NCI-H146 treated with DMSO at 0.1 percent for 48 hours (cell line): ENCODE results near the gene RPS29.
"Not testable (repeated sequence)": the region's sequence is repeated elsewhere in the genome, so short reads cannot be mapped to it uniquely, and the experiment has no call there.

Experiments
- DNase-seq: peaks from one replicate; lab custom pipeline; 2025; ENCODE audit not compliant: unreplicated experiment; lab: John Stamatoyannopoulos, UW

RPS29 gene

DNA sequence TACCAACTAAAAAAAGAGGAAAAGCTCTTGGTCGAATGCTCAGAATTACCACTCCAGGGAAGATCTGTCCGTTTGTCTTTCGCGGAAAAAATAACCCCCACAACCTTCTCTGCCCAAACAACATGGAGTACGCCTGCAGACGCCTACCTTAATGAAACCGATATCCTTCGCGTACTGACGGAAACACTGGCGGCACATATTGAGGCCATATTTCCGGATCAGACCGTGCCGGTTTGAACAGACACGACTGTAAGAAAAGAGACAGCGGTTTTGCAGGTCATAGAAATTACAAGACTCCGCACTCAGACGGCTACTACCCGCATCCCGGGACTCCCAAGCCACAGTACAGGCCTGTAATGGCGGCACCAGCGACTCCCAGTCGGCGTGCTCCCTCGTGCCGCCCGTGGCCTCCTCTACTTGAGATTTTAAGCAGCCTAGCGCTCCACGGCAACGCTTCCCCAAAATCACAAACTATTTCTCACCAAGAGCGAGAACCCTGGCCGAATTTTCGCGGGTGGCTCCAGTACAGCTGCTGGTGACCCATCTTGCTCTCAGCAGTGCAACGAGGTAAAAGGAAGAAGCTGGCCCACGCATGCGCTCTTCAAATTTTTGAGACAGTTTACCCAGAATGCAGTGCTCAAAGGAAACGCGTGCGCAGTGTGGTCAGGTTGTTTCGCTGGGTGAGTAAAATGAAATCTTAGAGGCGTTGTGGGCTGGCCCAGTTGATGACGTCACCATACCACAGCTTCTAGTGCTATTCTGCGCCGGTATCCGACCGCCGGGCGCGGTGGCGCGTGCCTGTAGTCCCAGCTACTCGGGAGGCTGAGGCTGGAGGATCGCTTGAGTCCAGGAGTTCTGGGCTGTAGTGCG is at the start of gene RPS29:
TSS of gene RPS29 (minus strand) at position 578 of the 870 bp plus-strand sequence. CDS start at position 544, 34 bp downstream.
- peak; percentile 98 for DNase-seq

- DNase-seq, result peak; percentile 47
Measured at GRCh38 chr14:49634547-49635334, 48.6 kb upstream of the RPS29 start, which contains the start of gene DNAAF2. Gene DNAAF2 (minus strand): TSS chr14:49635244. CDS start chr14:49635149, 95 bp downstream.

GRCh38 chr14:49633640-49634546 is 47.7 kb upstream of the RPS29 start:
- DNase-seq, result peak; percentile 80

GRCh38 chr14:49623941-49624839 is 38.0 kb upstream of the RPS29 start:
- DNase-seq, result no peak

DNA sequence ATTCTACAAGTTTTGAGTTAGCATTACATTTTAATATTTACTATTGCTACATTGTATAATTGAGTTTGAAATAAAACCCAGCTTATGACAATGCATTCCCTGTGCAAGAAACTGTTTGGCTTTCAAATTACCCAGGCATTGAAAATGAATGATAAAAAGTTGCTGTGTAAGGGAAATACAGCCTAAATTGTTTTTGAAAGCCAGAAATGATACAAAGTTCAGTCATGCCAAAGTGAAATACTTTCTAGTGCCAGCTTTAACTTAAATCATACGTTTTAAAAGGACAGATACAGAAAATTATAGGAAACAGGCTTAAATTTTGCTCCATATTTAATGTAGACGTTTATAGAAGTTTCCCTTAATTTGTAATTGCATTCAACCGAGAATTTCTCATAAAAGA is 37.2 kb upstream of the RPS29 start:
- DNase-seq, result no peak

DNA sequence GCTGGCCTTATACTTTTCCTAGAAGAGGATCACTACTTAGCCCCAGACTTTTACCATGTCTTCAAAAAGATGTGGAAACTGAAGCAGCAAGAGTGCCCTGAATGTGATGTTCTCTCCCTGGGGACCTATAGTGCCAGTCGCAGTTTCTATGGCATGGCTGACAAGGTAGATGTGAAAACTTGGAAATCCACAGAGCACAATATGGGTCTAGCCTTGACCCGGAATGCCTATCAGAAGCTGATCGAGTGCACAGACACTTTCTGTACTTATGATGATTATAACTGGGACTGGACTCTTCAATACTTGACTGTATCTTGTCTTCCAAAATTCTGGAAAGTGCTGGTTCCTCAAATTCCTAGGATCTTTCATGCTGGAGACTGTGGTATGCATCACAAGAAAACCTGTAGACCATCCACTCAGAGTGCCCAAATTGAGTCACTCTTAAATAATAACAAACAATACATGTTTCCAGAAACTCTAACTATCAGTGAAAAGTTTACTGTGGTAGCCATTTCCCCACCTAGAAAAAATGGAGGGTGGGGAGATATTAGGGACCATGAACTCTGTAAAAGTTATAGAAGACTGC is 35.9 kb upstream of the RPS29 start:
- no peak for DNase-seq

DNA sequence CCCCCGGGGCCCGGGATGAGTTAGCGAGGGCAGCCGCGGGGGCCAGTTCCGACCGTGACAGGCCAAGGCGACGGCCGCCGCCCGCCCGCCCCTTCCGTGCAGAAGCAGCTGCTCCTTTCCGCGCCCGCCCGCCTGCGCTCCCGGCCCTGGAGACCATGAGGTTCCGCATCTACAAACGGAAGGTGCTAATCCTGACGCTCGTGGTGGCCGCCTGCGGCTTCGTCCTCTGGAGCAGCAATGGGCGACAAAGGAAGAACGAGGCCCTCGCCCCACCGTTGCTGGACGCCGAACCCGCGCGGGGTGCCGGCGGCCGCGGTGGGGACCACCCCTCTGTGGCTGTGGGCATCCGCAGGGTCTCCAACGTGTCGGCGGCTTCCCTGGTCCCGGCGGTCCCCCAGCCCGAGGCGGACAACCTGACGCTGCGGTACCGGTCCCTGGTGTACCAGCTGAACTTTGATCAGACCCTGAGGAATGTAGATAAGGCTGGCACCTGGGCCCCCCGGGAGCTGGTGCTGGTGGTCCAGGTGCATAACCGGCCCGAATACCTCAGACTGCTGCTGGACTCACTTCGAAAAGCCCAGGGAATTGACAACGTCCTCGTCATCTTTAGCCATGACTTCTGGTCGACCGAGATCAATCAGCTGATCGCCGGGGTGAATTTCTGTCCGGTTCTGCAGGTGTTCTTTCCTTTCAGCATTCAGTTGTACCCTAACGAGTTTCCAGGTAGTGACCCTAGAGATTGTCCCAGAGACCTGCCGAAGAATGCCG is 35.1 kb upstream of the RPS29 start:
- DNase-seq, result no peak

GRCh38 chr14:49620182-49621113 is 34.3 kb upstream of the RPS29 start, which contains the start of the genes MGAT2 and RPL36AL:
Gene MGAT2 (plus strand): TSS chr14:49620799. CDS start chr14:49621269, 470 bp downstream.
Gene RPL36AL (minus strand): TSS chr14:49620626. CDS start chr14:49619104, 1,522 bp downstream.
- peak; percentile 95 for DNase-seq

DNA sequence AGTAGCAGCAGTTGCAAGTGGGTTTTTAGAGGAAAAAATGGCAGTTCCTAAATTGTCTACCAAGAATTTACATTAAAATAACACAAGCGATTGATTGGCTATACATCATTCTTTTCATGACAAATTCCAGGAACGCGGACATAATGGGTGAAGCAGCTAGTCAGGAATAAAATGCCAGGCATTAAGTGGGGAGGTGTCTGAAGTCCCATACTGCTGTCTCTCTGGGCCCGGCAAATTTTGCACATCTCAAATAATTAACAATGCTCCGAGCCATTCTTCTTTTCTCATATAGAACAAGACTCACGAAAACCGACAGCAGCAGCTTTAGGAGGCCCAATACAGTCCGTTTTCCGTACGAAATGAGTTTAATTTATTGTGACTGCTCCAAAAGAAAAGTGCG is 33.5 kb upstream of the RPS29 start:
- no peak for DNase-seq

GRCh38 chr14:49619273-49619672 is 33.1 kb upstream of the RPS29 start:
- not testable (repeated sequence) for DNase-seq

DNA sequence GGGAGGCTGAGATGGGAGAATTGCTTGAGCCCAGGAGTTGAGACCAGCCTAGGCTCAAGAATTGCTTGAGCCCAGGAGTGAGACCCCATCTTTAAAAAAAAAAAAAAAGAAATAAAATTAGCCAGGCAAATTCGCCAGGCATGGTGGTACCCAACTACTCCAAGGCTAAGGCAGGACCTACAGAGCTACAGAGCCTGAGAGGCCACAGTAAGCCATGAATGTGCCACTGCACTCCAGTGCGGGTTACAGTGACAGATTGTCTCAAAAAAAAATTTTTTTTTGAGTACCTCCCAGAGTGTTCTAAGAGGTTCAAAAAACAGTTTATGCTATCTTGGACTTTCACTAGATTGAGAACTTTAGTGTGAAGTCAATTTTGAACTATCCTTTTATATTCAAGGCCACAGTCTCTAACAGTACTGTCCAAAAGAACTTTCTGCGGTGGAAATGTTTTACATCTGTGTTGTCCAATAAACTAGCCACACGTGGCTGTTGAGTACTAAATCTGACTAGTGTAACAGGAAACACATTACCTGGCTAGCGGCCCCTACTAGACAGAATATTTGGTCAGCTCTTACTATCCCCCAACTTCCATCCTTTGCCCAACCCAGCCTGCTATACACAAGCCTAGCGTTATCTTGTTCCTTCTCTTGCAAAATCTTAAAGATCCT is 31.8 kb upstream of the RPS29 start:
- no peak for DNase-seq

- DNase-seq, result no peak
Measured at GRCh38 chr14:49615776-49616175, 29.6 kb upstream of the RPS29 start.

- no peak for DNase-seq
Measured at GRCh38 chr14:49614196-49614595, 28.0 kb upstream of the RPS29 start.

- DNase-seq, result no peak
Measured at GRCh38 chr14:49612671-49613070, 26.5 kb upstream of the RPS29 start.

DNA sequence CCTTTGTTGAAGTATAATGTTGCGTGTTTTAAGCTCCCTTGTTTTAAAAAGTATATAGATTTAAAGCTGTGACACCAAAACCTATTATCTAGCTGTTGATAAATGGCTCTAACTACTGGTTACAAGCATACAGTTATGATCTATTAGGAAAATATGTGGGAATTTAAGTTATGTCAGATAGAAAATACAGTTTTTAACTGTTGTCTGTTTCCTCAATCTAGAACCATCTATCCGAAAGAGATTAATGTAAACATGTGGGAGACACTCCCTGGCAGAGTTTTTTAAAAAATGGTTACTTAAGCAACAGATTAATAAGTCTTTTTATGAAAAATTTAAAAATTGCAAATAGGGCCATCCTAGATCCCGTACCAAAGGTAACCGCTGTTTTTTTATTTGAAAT is 26.1 kb upstream of the RPS29 start:
- no peak for DNase-seq

GRCh38 chr14:49607583-49607982 is 21.4 kb upstream of the RPS29 start:
- no peak for DNase-seq
